GM12878 (cell line): Measurements from ENCODE around the gene DNAJC27. TPM values are rescaled to one million over a fixed set of nuclear protein-coding genes. Genes with fewer than 3 reads are reported as not detected.

Source experiments
- ATAC-seq: fragments of 200-7000 bp; cut with Tn5 transposase; 3 replicates; pipeline ENCODE4 v1.9.1; 2020; ENCODE audit warnings: mild to moderate bottlenecking, moderate library complexity
- BruUV-seq: library from RNA; stranded (reverse); fragments of 400-500 nt; replicated peaks from 2 replicates; lab custom pipeline; 2021; lab: Mats Ljungman, UMichigan
- CTCF ChIA-PET: fragments of 300-600 bp; sonication (Branson Sonifier 250); formaldehyde crosslinking; extraction: SDS; loops from one replicate; lab custom pipeline; 2021; ENCODE audit warnings: inconsistent platforms; lab: Yijun Ruan, JAX
- POLR2A ChIA-PET: fragments of 350-600 bp; formaldehyde crosslinking; extraction: SDS; loops from one replicate; lab custom pipeline; 2021; ENCODE audit warnings: inconsistent platforms; lab: Charles Lee
- RAD21 ChIA-PET: fragments of 300-600 bp; sonication (Branson Sonifier 250); formaldehyde crosslinking; loops from one replicate; lab custom pipeline; 2023; ENCODE audit warnings: antibody characterized with exemption; ENCODE audit not compliant: unreplicated experiment; lab: Charles Lee
- SMC1A ChIA-PET: fragments of 300-600 bp; sonication (Branson Sonifier 250); formaldehyde crosslinking; loops from one replicate; lab custom pipeline; 2023; ENCODE audit not compliant: unreplicated experiment, uncharacterized antibody; lab: Charles Lee
- DNase-seq: peaks from one replicate; pipeline ENCODE4 v3.0.0-alpha.2; 2011; ENCODE audit warnings: low read depth, low spot score
- FAIRE-seq: peaks from 3 replicates; lab custom pipeline; 2011; peaks lifted over from hg19 to GRCh38; lab: Jason Lieb, UNC
- H2AFZ ChIP-seq: 2 replicates; pipeline ENCODE4 v1.6.0; 2011; ENCODE audit warnings: low read depth, low read length, control low read depth; ENCODE audit not compliant: control insufficient read depth
- H3K27ac ChIP-seq: 2 replicates; pipeline ENCODE4 v1.5.1; 2011; ENCODE audit warnings: control low read depth; ENCODE audit not compliant: control insufficient read depth, insufficient read depth
- H3K27me3 ChIP-seq, 2 experiments: replicated peaks in 1 of 2; 2 replicates each; pipeline versions ENCODE4 v1.6.0 to v1.6.1; 2011; ENCODE audit warnings: low read length in 1 of 2; ENCODE audit not compliant: control insufficient read depth in 2 of 2, insufficient read depth in 2 of 2
- H3K36me3 ChIP-seq, 2 experiments: 2 replicates each; pipeline ENCODE4 v1.5.1; 2011; ENCODE audit warnings: low read length in 1 of 2; ENCODE audit not compliant: control insufficient read depth in 2 of 2, insufficient read depth in 2 of 2
- H3K4me1 ChIP-seq: 2 replicates; pipeline ENCODE4 v1.6.1; 2011; ENCODE audit warnings: mild to moderate bottlenecking, low read length, moderate library complexity, mixed read lengths; ENCODE audit not compliant: control insufficient read depth, insufficient read depth
- H3K4me2 ChIP-seq: 2 replicates; pipeline ENCODE4 v1.6.0; 2011; ENCODE audit warnings: control low read depth; ENCODE audit not compliant: control insufficient read depth, insufficient read depth
- H3K4me3 ChIP-seq: fragments of 200-600 bp; sonication (generic); 2 replicates; pipeline ENCODE4 v1.5.1; 2016
- H3K79me2 ChIP-seq: 2 replicates; pipeline ENCODE4 v1.6.0; 2011; ENCODE audit warnings: low read length; ENCODE audit not compliant: control insufficient read depth, insufficient read depth
- H3K9ac ChIP-seq: 2 replicates; pipeline ENCODE4 v1.8.0; 2011; ENCODE audit warnings: low read length, control low read depth, mixed read lengths; ENCODE audit not compliant: control insufficient read depth, insufficient read depth
- H3K9me3 ChIP-seq: replicated peaks from 3 replicates; pipeline ENCODE4 v1.5.1; 2011; ENCODE audit warnings: mild to moderate bottlenecking, low read length; ENCODE audit not compliant: control insufficient read depth, insufficient read depth
- H4K20me1 ChIP-seq: 2 replicates; pipeline ENCODE4 v1.6.0; 2011; ENCODE audit not compliant: control insufficient read depth, insufficient read depth
- ASH2L ChIP-seq: fragments of 300-600, 200-600 bp; sonication (generic); IDR thresholded peaks from 2 replicates; pipeline ENCODE4 v1.6.1; 2017; ENCODE audit warnings: low read depth, mild to moderate bottlenecking, borderline replicate concordance
- BHLHE40 ChIP-seq, 2 experiments: fragments of 450-650 bp in 1 of 2; IDR thresholded peaks; 2 replicates each; pipeline ENCODE4 v1.6.1; 2011 to 2017; ENCODE audit warnings: low read depth in 2 of 2, borderline replicate concordance in 1 of 2, improper control_type of control experiment in 1 of 2, low read length in 1 of 2, mild to moderate bottlenecking in 1 of 2
- BRCA1 ChIP-seq: IDR thresholded peaks from 2 replicates; pipeline ENCODE4 v1.6.1; 2011; ENCODE audit warnings: low read depth, low read length, improper control_type of control experiment
- CHD4 ChIP-seq: fragments of 200-600 bp; sonication (generic); IDR thresholded peaks from 2 replicates; pipeline ENCODE4 v1.6.1; 2016; ENCODE audit warnings: mild to moderate bottlenecking
- IRF5 ChIP-seq: fragments of 450-650 bp; IDR thresholded peaks from 2 replicates; pipeline ENCODE4 v1.6.1; 2017; ENCODE audit warnings: borderline replicate concordance
- NFIC ChIP-seq: IDR thresholded peaks from 2 replicates; pipeline ENCODE4 v1.6.1; 2012; ENCODE audit warnings: low read depth, mild to moderate bottlenecking, inconsistent platforms, low read length, moderate library complexity
- NRF1 ChIP-seq: conservative IDR thresholded peaks from 2 replicates; pipeline ENCODE4 v1.6.1; 2011; ENCODE audit warnings: mild to moderate bottlenecking, low read depth, low read length, improper control_type of control experiment
- RAD51 ChIP-seq: fragments of 450-650 bp; IDR thresholded peaks from 2 replicates; pipeline ENCODE4 v1.6.1; 2016; ENCODE audit warnings: moderate library complexity, mild to moderate bottlenecking, inconsistent platforms
- RCOR1 ChIP-seq: conservative IDR thresholded peaks from 2 replicates; pipeline ENCODE4 v1.6.1; 2012; ENCODE audit warnings: low read depth, low read length, improper control_type of control experiment
- RFX5 ChIP-seq: IDR thresholded peaks from 2 replicates; pipeline ENCODE4 v1.6.1; 2011; ENCODE audit warnings: low read depth, low read length, improper control_type of control experiment
- SMC3 ChIP-seq: IDR thresholded peaks from 2 replicates; pipeline ENCODE4 v1.6.1; 2011; ENCODE audit warnings: low read length, improper control_type of control experiment, borderline replicate concordance
- SRF ChIP-seq, 2 experiments: IDR thresholded peaks; 2 replicates each; pipeline ENCODE4 v1.6.1; 2011; ENCODE audit warnings: low read depth in 2 of 2, low read length in 2 of 2, mild to moderate bottlenecking in 1 of 2, moderate library complexity in 1 of 2
- ZNF274 ChIP-seq: IDR thresholded peaks from one replicate; pipeline ENCODE4 v1.8.0; 2011; ENCODE audit not compliant: insufficient read length, insufficient read depth
- ZSCAN29 ChIP-seq: fragments of 450-650 bp; IDR thresholded peaks from 2 replicates; pipeline ENCODE4 v1.6.1; 2017; ENCODE audit warnings: mild to moderate bottlenecking, moderate library complexity
- WGBS: methylation state at CpG from one replicate; pipeline ENCODE4 v1.1.6; 2016; ENCODE audit warnings: low lambda C conversion rate; ENCODE audit not compliant: insufficient replicate concordance, insufficient coverage; ENCODE audit errors: missing lambda C conversion rate; 5-methylcytosine and 5-hydroxymethylcytosine counted together
- in situ Hi-C: fragments of 300-500 bp; cut with MboI; formaldehyde crosslinking; loops from 9 replicates; pipeline ENCODE4 v1.14.3; 2018; ENCODE audit warnings: mixed read lengths
- intact Hi-C: fragments of 100-400 bp; cut with micrococcal nuclease; formaldehyde crosslinking; loops from one replicate; pipeline ENCODE4 v1.14.2; 2022; ENCODE audit not compliant: unreplicated experiment
- polyA plus RNA-seq, 11 experiments: library from polyadenylated mRNA; depleted of rRNA in 4 of 11; unstranded in 6 of 11; stranded (reverse) in 5 of 11; fragments of >200 nt; fragmentation: Nextera tagmentation in 4 of 11; fragmentation: Illumina TruSeq in 1 of 11; extraction: Ambion mirVana in 4 of 11; extraction: Trizol in 1 of 11; gene quantifications; 1 replicate in 1 of 11; 2 replicates in 10 of 11; pipeline versions ENCODE4 v1.2.1 to v1.2.3, GENCODE V29; 2011 to 2016; ENCODE audit warnings: inconsistent platforms in 2 of 11, missing spikeins in 2 of 11, low read depth in 1 of 11
- total RNA-seq, 4 experiments: library from RNA; depleted of rRNA in 3 of 4; stranded (reverse); fragments of >200 nt in 3 of 4; fragmentation: Illumina TruSeq in 1 of 4; extraction: Trizol in 1 of 4; gene quantifications; 2 replicates each; pipeline versions ENCODE4 v1.2.1 to v1.2.3, GENCODE V29; 2013 to 2021
- TF ChIP-seq, protein P1 (sequence below): fragments of 450-650 bp; IDR thresholded peaks from 2 replicates; pipeline ENCODE4 v1.6.1; 2017; ENCODE audit warnings: mild to moderate bottlenecking, moderate library complexity
- TF ChIP-seq, protein P2 (sequence below): fragments of 450-650 bp; formaldehyde crosslinking; IDR thresholded peaks from 2 replicates; pipeline ENCODE4 v1.4.0; 2020; ENCODE audit warnings: mild to moderate bottlenecking, moderate library complexity

Gene DNAJC27
- total and polyA plus RNA-seq, 10 of the 15 experiments (the other 5 are each of a cell fraction or from before 2014, with no cell fraction given) = 0.95 to 9.6 (median 3.7) TPM

DNA sequence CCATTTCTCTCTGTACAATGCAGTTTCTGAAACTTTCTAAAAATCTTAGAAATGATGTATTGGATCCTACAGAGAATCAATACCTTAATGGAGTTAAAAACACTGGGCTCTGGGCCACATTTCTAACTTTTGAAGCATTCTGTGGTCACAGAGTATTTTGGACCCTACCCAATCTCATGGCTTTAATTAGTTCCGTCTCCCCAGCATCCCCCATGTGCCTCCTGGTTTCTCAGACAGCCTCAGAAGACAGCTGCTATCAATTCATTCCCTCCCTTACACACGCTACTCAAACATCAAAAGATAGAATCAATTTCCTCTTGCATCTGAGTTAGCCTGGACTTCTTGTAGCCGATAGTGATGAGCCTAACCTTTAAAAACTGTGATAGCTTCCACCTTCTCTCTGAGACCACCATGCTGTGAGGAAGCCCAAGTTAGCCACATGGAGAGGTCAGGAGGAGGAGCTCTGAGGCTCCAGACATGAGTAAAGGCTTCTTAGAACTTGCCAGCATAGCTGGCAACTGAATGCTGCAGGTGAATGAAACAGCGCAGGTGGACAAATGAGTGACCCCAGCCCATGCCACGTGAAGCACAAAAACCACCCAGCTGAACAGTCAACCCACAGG is 62.1 kb downstream of the DNAJC27 start:
- ChIA-PET POLR2A (no interaction called here), SMC1A (interaction anchor here (0.9 to 1.1 kb wide), 2 partner anchors 24 to 206 kb away, joined by 3 to 4 read pairs; no protein-coding TSS in a partner anchor), CTCF (no interaction called here), RAD21 (no interaction called here)
- 82% methylated on average over 5 of the region's 5 CpGs for WGBS
- intact Hi-C loops = no loop called here
- Histone ChIP-seq H2AFZ (no peak overlapping the region), H3K79me2 (peaks cover 5% of the 10 kb centered on the region), H3K4me1 (no peaks in the 10 kb centered on the region), H3K9me3 (peaks cover 4% of the 10 kb centered on the region; the same call in 2 of the 3 replicates), H3K36me3 (peaks cover 5 to 8% of the 10 kb centered on the region in 2 experiments; a peak in 3 of 4 replicates), H3K27me3 (no peaks in the 10 kb centered on the region), H3K4me2 (no peak overlapping the region), H3K27ac (no peak overlapping the region), H3K4me3 (no peak overlapping the region), H3K9ac (no peak overlapping the region), H4K20me1 (no peaks in the 10 kb centered on the region; the same call in 1 of the 2 replicates)
- no TSS peak for BruUV-seq
- in situ Hi-C loops = no loop called here
- DNase-seq (no peak), FAIRE-seq (no peak), ATAC-seq (no peak)
- TF ChIP-seq SMC3 (no peak), ZNF274 (no peak), ASH2L (no peak), SRF (IDR thresholded peaks at IDR 0.05; ENCODE audit: low read depth in 2 of 2, low read length in 2 of 2) (no peak), IRF5 (no peak), BHLHE40 (IDR thresholded peaks at IDR 0.05; ENCODE audit: borderline replicate concordance in 1 of 2, low read depth in 2 of 2, low read length in 1 of 2) (no peak), CHD4 (no peak), BRCA1 (no peak), NRF1 (no peak), ZSCAN29 (no peak), NFIC (no peak), RAD51 (no peak), RCOR1 (no peak), RFX5 (no peak)
- TF ChIP-seq, protein P1, sequence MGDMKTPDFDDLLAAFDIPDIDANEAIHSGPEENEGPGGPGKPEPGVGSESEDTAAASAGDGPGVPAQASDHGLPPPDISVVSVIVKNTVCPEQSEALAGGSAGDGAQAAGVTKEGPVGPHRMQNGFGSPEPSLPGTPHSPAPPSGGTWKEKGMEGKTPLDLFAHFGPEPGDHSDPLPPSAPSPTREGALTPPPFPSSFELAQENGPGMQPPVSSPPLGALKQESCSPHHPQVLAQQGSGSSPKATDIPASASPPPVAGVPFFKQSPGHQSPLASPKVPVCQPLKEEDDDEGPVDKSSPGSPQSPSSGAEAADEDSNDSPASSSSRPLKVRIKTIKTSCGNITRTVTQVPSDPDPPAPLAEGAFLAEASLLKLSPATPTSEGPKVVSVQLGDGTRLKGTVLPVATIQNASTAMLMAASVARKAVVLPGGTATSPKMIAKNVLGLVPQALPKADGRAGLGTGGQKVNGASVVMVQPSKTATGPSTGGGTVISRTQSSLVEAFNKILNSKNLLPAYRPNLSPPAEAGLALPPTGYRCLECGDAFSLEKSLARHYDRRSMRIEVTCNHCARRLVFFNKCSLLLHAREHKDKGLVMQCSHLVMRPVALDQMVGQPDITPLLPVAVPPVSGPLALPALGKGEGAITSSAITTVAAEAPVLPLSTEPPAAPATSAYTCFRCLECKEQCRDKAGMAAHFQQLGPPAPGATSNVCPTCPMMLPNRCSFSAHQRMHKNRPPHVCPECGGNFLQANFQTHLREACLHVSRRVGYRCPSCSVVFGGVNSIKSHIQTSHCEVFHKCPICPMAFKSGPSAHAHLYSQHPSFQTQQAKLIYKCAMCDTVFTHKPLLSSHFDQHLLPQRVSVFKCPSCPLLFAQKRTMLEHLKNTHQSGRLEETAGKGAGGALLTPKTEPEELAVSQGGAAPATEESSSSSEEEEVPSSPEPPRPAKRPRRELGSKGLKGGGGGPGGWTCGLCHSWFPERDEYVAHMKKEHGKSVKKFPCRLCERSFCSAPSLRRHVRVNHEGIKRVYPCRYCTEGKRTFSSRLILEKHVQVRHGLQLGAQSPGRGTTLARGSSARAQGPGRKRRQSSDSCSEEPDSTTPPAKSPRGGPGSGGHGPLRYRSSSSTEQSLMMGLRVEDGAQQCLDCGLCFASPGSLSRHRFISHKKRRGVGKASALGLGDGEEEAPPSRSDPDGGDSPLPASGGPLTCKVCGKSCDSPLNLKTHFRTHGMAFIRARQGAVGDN = no peak
- TF ChIP-seq, protein P2, sequence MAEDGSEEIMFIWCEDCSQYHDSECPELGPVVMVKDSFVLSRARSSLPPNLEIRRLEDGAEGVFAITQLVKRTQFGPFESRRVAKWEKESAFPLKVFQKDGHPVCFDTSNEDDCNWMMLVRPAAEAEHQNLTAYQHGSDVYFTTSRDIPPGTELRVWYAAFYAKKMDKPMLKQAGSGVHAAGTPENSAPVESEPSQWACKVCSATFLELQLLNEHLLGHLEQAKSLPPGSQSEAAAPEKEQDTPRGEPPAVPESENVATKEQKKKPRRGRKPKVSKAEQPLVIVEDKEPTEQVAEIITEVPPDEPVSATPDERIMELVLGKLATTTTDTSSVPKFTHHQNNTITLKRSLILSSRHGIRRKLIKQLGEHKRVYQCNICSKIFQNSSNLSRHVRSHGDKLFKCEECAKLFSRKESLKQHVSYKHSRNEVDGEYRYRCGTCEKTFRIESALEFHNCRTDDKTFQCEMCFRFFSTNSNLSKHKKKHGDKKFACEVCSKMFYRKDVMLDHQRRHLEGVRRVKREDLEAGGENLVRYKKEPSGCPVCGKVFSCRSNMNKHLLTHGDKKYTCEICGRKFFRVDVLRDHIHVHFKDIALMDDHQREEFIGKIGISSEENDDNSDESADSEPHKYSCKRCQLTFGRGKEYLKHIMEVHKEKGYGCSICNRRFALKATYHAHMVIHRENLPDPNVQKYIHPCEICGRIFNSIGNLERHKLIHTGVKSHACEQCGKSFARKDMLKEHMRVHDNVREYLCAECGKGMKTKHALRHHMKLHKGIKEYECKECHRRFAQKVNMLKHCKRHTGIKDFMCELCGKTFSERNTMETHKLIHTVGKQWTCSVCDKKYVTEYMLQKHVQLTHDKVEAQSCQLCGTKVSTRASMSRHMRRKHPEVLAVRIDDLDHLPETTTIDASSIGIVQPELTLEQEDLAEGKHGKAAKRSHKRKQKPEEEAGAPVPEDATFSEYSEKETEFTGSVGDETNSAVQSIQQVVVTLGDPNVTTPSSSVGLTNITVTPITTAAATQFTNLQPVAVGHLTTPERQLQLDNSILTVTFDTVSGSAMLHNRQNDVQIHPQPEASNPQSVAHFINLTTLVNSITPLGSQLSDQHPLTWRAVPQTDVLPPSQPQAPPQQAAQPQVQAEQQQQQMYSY (CRISPR knock-in tag) = no peak
